HepG2 (cell line): ENCODE data around the gene MEI1. TPM values are rescaled to one million over a fixed set of nuclear protein-coding genes. Genes with fewer than 3 reads are reported as not detected.

Source experiments
- FOXA3 ChIP-seq: IDR thresholded peaks from 2 replicates; pipeline ENCODE4 v1.6.1; 2016; ENCODE audit warnings: missing genetic modification reagents, missing compliant biosample characterization
- GABPB1 ChIP-seq: IDR thresholded peaks from 2 replicates; pipeline ENCODE4 v1.6.1; 2016; ENCODE audit warnings: mild to moderate bottlenecking, missing genetic modification reagents, moderate library complexity, missing compliant biosample characterization
- GLI4 ChIP-seq: sonication (generic); formaldehyde crosslinking; IDR thresholded peaks from 2 replicates; pipeline ENCODE4 v1.5.1; 2020; ENCODE audit warnings: missing genetic modification reagents, mild to moderate bottlenecking, moderate library complexity, borderline replicate concordance
- HMGXB3 ChIP-seq: sonication (generic); formaldehyde crosslinking; IDR thresholded peaks from 2 replicates; pipeline ENCODE4 v1.4.0; 2020; ENCODE audit warnings: missing genetic modification reagents, borderline replicate concordance
- HOXA5 ChIP-seq: sonication (generic); formaldehyde crosslinking; IDR thresholded peaks from 2 replicates; pipeline ENCODE4 v1.4.0; 2020; ENCODE audit warnings: missing genetic modification reagents
- MAFF ChIP-seq: IDR thresholded peaks from 2 replicates; pipeline ENCODE4 v1.6.1; 2011; ENCODE audit warnings: low read depth, low read length, improper control_type of control experiment
- NFRKB ChIP-seq: fragments of 450-650 bp; IDR thresholded peaks from 2 replicates; pipeline ENCODE4 v1.6.1; 2017
- RARG ChIP-seq: sonication (generic); formaldehyde crosslinking; IDR thresholded peaks from 2 replicates; pipeline ENCODE4 v1.4.0; 2020; ENCODE audit warnings: low read depth, mild to moderate bottlenecking, missing genetic modification reagents
- RBM22 ChIP-seq: fragments of 200-400 bp; formaldehyde crosslinking; optimal IDR thresholded peaks from 2 replicates; pipeline ENCODE3; 2017; ENCODE audit warnings: mild to moderate bottlenecking, low read length, moderate library complexity
- RCOR2 ChIP-seq: IDR thresholded peaks from 2 replicates; pipeline ENCODE4 v1.6.1; 2016; ENCODE audit warnings: missing biosample characterization, missing genetic modification reagents
- U2AF2 ChIP-seq: fragments of 200-400 bp; formaldehyde crosslinking; IDR thresholded peaks from 2 replicates; pipeline ENCODE4 v1.6.1; 2017; ENCODE audit warnings: low read depth, mild to moderate bottlenecking, low read length
- ZFP41 ChIP-seq: sonication (generic); formaldehyde crosslinking; IDR thresholded peaks from 2 replicates; pipeline ENCODE4 v1.4.0; 2020; ENCODE audit warnings: mild to moderate bottlenecking, missing genetic modification reagents, borderline replicate concordance
- ZKSCAN8 ChIP-seq: IDR thresholded peaks from 2 replicates; pipeline ENCODE4 v1.6.1; 2016; ENCODE audit warnings: borderline replicate concordance, missing genetic modification reagents, missing compliant biosample characterization
- ZNF367 ChIP-seq: sonication (generic); formaldehyde crosslinking; IDR thresholded peaks from 2 replicates; pipeline ENCODE4 v1.4.0; 2020; ENCODE audit warnings: missing genetic modification reagents, borderline replicate concordance
- ZNF430 ChIP-seq: sonication (generic); formaldehyde crosslinking; IDR thresholded peaks from 2 replicates; pipeline ENCODE4 v1.9.0; 2021; ENCODE audit warnings: mild to moderate bottlenecking, missing genetic modification reagents
- ZNF687 ChIP-seq: sonication (generic); formaldehyde crosslinking; IDR thresholded peaks from 2 replicates; pipeline ENCODE4 v1.5.1; 2020; ENCODE audit warnings: mild to moderate bottlenecking, missing genetic modification reagents, moderate library complexity
- ZNF703 ChIP-seq: sonication (generic); formaldehyde crosslinking; IDR thresholded peaks from 2 replicates; pipeline ENCODE4 v1.5.1; 2020; ENCODE audit warnings: missing genetic modification reagents, mild to moderate bottlenecking, moderate library complexity, borderline replicate concordance
- ZNF704 ChIP-seq: sonication (generic); formaldehyde crosslinking; IDR thresholded peaks from 2 replicates; pipeline ENCODE4 v1.8.1; 2023; ENCODE audit warnings: mild to moderate bottlenecking, inconsistent platforms, moderate library complexity, missing genetic modification reagents, borderline replicate concordance
- ZNF772 ChIP-seq: sonication (generic); formaldehyde crosslinking; IDR thresholded peaks from 2 replicates; pipeline ENCODE4 v1.5.0; 2020; ENCODE audit warnings: mild to moderate bottlenecking, missing genetic modification reagents
- ZSCAN30 ChIP-seq: sonication (generic); formaldehyde crosslinking; IDR thresholded peaks from 2 replicates; pipeline ENCODE4 v1.5.0; 2020; ENCODE audit warnings: mild to moderate bottlenecking, missing genetic modification reagents
- polyA plus RNA-seq, 8 experiments: library from polyadenylated mRNA; depleted of rRNA in 3 of 8; stranded (reverse) in 7 of 8; unstranded in 1 of 8; fragments of >200 nt; fragmentation: Illumina TruSeq in 4 of 8; extraction: Trizol in 4 of 8; gene quantifications; 2 replicates each; pipeline versions ENCODE4 v1.2.1 to v1.2.3, GENCODE V29; 2011 to 2016; ENCODE audit warnings: low read depth in 4 of 8, missing spikeins in 1 of 8, mixed read lengths in 1 of 8; ENCODE audit not compliant: insufficient read depth in 1 of 8
- total RNA-seq, 5 experiments: library from RNA; depleted of rRNA; stranded (reverse); fragments of >200 nt; fragmentation: Illumina TruSeq; extraction: Trizol; gene quantifications; 2 replicates each; pipeline ENCODE4 v1.2.3, GENCODE V29; 2016; ENCODE audit warnings: low read depth in 1 of 5

MEI1 gene
- total and polyA plus RNA-seq, 2 of the 13 experiments (the other 11 are each of a cell fraction or from before 2014, with no cell fraction given) = 0.75 to 1.9 TPM

GRCh38 chr22:41800348-41801146 lies 101.2 kb downstream of the MEI1 start, which contains the start of gene CCDC134 (continued):
- TF ChIP-seq GLI4 (CRISPR knock-in tag) (no peak), ZNF687 (peak; percentile 97), HOXA5 (CRISPR knock-in tag) (no peak; the same call in none of the 2 replicates), ZNF367 (CRISPR knock-in tag) (no peak), U2AF2 (no peak), RBM22 (no peak), GABPB1 (peak; percentile 98), MAFF (no peak), HMGXB3 (CRISPR knock-in tag) (peak; percentile 34; the same call in 1 of the 2 replicates), NFRKB (no peak), ZKSCAN8 (CRISPR knock-in tag) (peak; percentile 25; the same call in 1 of the 2 replicates), RCOR2 (no peak), FOXA3 (CRISPR knock-in tag) (peak; percentile 45), ZNF703 (peak; percentile 80; the same call in 1 of the 2 replicates), ZNF430 (CRISPR knock-in tag) (peak; percentile 76; the same call in 1 of the 2 replicates), ZSCAN30 (CRISPR knock-in tag) (peak; percentile 57; the same call in 1 of the 2 replicates), ZNF704 (peak; percentile 94; the same call in 1 of the 2 replicates), ZFP41 (no peak), RARG (CRISPR knock-in tag) (0 out of 2 replicates have a peak, but pooled peaks have one; percentile 45), ZNF772 (peak; percentile 64)
